K562 (cell line): Measurements from ENCODE around the gene CNNM4.

ENCODE experiments used
- CSDE1 ChIP-seq, 2 experiments: fragments of 450-650 bp; IDR thresholded peaks; 2 replicates each; pipeline ENCODE4 v1.6.1; 2016; ENCODE audit warnings: mild to moderate bottlenecking in 1 of 2
- FOSL1 ChIP-seq: fragments of 200-800 bp; sonication (Bioruptor generic); conservative IDR thresholded peaks from 2 replicates; pipeline ENCODE4 v1.6.1; 2016; ENCODE audit warnings: missing genetic modification characterization, missing compliant biosample characterization
- ZNF12 ChIP-seq: sonication (generic); formaldehyde crosslinking; IDR thresholded peaks from 2 replicates; pipeline ENCODE4 v1.4.0; 2020; ENCODE audit warnings: mild to moderate bottlenecking, missing genetic modification reagents

GRCh38 chr2:96710985-96711384, 49.7 kb upstream of the CNNM4 start:
- TF ChIP-seq CSDE1 (IDR thresholded peaks at IDR 0.05) (no peak), FOSL1 (tag) (no peak), ZNF12 (CRISPR knock-in tag) (no peak)
